HG02852 (cell line): ENCODE results near the gene NPPA.
"Not testable (repeated sequence)": the region's sequence is repeated elsewhere in the genome, so short reads cannot be mapped to it uniquely, and the experiment has no call there.

ENCODE experiments used
- ATAC-seq: cut with Tn5 transposase; IDR thresholded peaks from one replicate; pipeline ENCODE4 v1.9.1; 2021; ENCODE audit warnings: mild to moderate bottlenecking, moderate library complexity; ENCODE audit not compliant: unreplicated experiment

NPPA gene

DNA sequence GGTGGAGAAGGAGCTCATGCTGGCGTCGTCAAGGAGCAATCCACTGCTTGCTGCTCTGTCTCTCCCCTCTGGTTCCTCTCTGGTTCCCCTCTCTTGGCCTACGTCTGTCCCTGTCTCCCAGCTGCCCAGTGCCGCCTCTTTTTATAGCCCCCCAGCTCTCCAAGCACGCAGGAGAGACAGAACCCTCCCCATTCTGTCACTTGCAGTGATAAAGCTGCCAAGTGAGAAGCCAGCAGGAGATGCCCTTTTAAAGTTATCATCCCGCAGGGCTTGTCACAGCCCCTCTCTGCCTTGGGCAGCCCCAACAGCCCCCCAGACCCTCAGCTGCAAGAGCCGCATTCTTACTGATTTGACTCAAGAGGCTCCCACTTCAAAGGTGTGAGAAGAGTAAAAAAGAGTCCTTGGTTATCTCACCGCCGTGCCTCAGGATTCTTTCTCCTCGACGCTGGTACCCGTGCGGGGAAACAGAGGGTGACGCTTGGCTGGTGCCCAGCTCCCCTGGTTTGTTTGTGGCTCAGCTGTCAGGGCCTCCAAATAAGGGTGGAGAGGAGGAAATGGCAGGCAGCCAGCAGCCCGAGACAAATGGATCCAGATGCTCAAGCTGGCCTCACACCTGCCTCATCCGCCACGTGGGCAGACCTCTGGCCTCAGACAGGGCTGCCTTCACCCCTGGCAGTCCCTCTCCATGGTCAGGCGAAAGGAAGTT is at the start of gene NPPA:
Gene NPPA (minus strand): TSS at position 117 of the 706 bp plus-strand sequence. CDS start 99 bp downstream, at position 18.
- no peak for ATAC-seq

DNA sequence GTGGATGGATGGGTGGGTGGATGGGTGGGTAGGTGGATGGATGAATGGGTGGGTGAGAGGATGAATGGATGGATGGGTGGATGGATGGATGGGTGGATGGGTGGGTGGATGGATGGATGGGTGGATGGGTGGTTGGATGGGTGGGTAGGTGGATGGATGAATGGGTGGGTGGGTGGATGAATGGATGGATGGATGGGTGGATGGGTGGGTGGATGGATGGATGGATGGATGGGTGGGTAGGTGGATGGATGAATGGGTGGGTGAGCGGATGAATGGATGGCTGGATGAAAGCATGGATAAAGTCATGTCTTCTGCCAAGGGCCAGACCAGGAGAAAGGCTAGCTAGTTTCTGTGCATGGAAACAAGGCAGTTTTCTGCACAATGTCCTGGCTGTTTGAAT is 46.9 kb upstream of the NPPA start:
- ATAC-seq = not testable (repeated sequence)

DNA sequence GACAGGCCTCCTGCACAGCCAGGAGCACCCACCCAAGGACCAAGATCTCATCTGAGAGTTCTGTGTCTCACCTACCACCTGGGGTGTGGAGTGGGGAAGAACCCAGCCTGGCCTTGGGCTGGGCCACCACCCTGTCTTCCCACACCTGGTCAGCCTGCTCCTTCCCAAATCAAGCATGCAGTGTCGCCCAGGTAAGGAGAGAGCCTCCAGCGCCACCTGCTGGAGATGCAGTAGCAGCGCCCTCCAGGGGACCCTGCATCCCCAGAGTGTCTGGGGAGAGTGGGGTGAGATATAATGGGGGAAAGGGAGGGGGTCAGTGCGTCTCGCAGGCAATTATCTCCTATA is 46.3 kb upstream of the NPPA start:
- no peak for ATAC-seq

DNA sequence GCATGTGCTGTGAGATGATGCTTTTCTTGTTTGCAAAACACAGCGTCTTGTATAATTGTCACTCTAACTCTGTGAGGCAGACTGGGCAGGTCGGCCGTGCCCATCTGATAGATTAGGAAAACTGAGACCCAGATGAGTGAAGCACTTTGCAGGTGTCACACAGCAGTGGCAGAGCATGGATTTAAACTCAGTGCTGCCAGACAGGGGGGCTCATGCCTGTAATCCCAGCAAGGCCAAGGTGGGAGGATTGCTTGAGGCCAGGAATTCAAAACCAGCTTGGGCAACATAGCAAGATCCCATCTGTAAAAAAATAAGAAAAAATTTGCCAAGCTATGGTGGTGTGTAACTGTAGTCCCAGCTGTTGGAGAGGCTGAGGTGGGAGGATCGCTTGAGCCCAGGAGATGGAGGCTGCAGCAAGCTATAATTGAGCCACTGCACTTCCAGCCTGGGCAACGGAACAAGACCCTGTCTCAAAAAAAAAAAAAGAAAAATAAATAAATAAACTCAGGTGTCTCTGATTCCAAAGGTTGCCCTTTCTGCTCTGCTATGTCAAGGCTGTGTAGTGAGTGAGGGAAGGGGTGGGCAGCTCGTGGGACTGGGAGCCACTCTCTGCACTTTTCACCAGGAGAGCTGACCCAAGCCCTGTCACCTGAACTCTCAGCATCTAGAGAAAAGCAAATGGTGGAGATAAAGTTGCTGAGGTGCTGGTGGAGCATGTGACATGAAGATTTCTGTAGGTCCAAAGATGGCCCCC is 44.0 kb upstream of the NPPA start:
- no peak for ATAC-seq

DNA sequence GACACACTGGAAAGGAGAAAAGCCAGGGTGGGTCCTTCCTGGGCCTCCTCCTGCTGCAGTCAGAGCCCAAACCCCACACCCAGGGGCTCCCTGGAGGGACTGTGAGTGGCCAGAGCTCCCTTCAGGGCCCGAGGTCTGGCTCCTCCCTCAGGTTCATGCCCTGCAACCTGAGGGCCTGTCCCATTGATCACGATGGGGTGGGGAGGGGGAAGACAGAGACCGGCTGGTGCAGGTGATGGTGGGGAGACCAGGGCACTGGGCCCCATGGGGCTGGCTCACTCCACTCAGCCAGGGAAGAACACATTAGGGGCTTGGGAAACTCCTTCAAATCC is 41.3 kb upstream of the NPPA start:
- no peak for ATAC-seq

DNA sequence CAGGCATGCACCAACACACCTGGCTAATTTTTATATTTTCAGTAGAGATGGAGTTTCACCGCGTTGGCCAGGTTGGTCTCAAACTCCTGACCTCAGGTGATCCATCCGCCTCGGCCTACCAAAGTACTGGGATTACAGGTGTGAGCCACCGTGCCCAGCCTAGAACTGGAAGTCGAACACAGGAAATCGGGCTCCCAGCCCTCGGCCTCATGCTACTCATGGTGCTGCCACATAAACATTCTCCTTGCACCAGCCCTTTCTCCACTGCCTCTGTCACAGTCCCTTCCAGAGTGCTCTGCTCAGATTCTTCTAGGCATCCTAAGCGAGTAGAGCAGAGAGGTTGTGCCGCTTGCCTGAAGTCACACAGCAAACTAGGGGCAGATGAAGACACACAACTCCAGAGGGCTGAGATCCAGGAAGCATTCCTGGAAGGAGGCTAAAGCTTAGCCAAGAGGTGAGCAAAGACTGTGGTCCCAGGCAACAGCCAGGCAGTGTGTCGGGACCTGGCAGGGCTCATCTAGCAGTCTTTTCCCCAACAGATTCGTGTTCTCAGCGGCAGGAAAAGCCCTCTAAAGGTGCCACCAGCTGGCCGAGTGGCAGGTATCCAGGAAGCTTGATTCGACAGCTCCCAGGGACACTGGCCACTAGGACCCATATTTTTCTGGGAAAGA is 40.8 kb upstream of the NPPA start:
- no peak for ATAC-seq

DNA sequence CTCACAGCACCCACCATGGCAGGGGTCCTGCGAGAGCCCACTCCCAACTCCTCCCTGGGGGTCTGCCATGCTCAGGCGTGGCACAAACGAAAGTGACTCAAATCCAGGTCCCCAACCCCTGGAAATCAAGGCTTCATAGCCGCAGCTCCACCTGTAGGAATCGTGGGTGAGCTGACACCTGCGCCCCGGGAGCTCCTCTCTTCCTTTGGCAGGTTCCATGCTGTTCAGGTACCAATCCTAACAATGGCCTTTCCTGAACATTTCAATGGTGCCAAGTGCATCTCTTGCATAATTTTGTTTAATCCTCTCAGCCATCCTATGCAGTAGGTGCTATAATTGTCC is 40.1 kb upstream of the NPPA start:
- ATAC-seq = no peak

DNA sequence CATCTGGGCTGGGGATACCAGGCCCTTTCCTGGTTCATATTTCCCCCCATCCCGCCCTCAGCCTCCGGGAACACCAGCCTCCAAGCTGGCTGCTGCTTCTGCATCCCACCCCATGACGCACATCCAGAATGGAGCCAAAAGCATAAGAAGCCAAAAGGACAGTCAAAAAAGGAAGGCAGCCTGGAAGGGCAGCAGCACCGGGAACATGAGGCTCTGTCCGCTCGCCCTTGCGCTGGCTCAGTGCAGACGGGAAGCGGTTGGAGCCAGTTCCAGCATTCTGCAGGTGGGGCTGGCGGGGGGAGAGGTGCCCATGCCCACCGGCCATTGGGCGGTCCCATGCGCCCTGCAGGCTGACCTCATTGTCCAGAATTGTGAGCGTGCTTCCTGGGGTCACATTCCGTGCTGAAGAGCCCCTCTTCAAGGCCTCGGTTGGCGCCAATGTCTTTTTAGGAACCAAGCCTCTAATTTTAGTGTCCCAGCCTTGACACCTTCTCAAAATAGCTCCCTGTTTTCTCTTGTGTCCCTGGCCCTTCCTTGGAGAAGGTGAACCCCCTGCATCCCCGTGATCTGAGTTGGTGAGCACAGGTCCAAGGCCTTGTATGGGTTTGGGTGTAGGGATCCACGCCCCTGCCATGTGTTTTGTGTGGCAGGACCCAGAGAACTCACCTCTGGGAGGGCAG is 39.5 kb upstream of the NPPA start:
- no peak for ATAC-seq

DNA sequence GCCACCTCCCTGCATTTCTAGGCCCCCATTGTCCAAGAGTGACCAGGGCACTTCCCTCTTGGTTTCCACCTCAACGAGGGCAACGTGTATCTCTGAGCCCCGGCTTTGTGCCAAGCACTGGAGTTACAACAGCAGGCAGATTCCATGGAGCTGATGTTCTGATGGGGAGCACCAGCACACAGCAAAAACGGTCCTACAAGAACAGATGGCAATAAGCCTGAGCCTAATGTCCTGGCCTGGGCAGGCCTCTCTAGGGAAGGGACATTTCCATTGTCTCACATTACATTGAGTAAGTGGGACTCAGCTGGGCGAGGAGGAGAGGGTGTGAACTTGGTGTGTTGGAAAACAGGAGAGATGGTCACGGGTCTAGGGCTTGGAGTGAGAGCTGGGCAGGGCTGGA is 38.3 kb upstream of the NPPA start:
- no peak for ATAC-seq

DNA sequence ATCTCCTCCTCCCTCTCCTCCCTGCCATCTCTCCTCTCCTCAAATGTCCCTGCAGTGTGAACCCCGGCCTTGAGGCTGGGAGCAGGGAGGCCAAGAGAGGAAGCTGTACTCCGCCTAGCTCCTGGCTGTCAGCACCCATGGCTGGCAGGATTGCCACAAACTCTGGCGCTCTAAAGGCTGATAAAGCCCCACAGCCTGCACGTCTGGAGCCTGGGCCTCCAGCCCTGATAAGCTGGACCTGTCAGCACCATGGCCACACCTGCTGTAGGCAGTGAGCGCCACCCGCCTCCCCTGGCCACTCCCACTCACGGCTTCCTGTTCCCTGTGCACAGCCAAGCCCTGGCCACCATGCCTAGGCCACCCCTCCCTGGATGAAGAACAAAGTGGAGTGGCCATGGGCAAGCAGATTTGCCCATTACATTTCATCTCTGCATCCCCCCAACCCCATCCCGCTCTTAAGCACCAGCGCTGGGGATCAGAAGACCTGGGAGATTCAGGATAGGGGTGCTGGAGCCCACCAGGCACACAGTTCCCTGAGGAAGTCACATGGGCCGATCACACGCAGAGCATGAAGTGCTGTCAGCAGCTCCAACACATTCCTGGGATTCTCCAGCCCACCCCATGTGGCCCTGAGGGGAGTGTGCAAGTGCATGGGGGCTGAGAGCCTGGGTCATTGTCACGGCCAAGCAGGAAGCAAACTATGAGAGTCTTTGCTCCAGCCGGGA is 35.4 kb upstream of the NPPA start:
- ATAC-seq = no peak

DNA sequence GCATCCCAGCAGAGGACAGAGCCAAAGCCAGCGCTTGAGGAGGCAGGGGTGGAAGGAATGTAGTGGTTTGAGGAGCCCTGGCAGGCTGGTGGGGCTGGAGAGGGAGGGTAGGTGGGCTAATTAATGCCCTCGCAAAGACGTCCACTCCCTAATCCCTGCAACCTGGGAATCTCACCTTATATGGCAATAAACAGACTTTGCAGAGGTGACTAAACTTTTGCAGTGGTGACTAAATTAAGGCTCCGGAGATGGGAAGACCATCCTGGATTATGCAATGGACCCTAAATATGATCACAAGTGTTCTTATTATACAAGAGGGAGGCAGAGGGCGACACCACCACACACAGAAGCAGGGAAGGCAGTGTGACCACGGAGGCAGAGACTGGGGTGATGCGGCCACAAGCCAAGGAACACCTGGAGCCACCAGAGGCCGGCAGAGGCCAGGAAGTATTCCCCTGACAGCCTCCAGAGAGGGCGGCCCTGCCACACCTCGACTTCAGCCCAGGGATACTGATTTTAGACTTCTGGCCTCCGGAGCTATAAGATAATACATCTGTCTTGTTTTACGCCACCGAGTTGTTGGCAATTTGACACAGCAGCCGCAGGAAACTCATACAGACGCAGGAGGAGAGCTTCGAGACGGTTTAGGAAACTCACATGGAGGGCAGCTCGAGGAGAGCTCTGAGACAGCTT is 34.3 kb upstream of the NPPA start:
- ATAC-seq = no peak

DNA sequence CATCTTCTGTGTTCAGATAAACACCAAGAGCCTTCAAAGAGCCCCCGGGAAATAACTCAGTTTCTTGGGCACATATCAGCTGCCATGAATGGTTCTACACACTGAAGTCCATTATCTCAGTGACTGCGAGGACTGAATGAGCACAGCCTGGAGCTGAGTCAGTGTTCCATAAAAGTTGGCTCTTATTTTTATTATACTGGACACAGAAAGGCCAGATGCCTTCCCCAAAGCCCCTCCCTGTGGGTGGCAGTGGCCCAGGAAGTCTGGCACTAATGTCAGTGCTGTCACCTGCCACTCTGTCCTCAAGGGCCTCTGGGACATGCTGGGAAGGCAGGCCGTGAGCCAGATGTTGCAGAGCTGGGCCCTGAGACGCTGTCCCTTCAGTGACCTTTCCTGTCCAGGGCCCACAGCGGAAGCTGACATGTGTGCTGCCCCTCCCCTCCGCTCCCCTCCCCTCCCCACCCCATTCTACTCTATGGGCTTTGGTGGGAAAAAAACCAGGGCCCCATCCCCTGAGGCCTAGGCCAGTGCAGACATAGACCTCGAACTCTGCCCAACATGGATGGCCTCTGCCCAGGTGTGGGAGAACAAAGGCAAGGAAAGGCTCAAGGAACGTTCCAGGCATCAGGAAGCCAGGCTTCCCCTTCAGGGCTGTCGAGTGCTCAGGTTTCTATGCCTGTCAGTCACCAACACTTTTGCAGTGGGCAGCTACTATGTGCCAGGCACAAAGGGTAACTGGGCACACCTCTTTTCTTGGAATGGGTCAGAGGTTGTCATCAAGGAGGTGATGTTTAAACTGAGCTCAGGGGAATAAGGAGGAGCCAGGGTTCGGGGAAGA is 33.5 kb upstream of the NPPA start:
- no peak for ATAC-seq

DNA sequence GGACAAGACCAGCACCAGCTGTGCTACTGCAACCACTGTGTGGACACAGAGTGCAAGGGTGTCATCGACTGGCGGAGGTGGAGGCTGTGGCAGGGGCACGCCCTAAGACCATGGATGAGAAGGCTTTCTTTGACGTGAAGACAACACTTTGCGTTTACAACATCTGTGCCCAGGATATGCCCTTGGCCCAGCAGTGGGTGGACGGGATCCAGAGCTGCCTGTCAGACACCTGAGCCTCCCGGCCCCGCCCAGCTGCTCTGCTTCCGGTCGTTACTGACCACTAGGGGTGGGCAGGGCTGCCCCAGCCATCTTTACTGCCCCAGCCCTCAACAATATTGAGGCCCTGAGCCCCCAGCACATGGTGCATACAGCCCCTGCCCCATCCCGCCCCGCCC is 32.6 kb upstream of the NPPA start:
- ATAC-seq = no peak

DNA sequence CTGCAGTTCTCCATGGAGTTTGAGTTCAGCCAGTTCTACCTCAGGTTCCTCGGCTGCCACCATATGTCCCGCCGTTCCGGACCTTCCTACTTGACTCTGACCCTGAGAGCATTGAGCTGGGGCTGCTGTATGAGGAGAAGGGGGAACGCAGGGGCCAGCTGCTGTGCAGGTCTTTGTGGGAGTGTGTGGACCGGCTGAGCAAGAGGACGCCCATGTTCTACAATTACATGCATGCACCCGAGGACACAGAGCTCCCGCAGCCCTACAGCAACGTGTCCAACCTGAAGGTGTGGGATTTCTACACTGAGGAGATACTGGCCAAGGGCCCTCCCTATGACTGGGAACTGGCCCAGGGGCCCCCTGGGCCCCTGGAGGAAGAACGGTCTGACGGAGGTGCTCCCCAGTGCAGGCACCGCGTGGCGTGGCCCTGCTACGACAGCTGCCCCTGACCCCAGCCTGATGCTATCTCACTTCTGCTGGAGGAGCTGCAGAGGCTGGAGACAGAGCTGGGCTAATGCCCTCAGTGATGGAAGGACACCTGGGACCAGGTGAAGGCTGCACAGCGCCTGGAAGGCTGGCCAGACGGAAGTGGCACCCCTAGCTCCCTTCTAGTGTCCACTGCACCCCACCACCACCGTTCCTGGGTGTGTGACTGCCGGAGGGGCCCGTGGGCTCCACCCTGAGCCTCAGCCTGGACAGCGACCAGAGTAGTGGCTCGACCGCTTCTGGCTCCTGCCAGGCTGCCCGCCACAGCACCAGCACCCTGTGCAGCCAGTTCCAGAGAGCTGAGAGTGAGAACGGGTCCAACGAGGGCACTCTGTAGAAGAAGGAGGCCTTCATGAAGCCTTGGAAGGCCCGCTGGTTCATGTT is 32.0 kb upstream of the NPPA start:
- no peak for ATAC-seq

DNA sequence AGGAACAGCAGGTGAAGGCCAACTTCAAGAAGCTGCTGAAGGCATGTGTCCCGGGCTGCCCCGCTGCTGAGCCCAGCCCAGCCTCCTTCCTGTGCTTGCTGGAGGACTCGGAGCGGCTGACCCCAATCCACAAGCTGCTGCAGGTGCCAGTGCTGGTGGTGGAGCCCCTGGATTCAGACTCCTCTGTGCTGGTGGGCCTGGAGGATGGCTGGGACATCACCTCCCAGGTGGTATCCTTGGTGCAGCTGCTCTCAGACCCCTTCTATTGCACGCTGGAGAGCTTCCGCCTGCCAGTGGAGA is 31.3 kb upstream of the NPPA start:
- ATAC-seq = no peak

DNA sequence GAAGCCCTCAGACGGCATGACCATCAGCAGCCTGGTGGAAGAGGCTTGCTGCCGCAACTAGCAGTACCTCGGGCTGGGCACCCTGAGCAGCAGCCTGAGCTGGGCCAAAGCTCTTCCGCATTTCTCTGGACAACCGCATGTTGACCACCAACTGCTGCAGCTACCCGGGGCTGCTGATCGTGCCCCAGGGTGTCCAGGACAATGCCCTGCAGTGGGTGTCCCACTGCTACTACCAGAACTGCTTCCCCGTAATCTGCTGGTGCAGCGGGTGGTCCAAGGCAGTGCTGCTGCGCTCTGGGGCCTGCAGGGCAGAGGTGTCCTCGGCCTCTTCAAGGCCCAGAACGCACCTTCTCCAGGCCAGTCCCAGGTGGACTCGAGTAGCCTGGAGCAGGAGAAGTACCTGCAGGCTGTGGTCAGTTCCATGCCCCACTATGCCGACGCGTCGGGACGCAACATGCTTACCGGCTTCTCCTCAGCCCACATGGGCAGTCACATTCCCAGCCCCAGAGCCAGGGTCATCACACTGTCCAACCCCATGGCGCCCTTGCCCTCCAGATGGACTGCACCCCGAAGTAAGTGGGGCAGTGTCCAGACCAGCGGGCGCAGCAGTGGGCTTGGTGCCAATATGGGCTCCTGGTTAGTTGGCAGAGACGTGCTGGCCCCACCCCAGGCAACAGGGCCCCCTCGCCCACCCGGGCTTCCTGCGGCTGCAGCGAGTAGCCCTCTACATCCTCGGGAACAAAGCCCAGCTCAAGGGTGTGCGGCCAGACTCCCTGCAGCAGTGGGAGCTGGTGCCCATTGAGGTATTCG is 30.7 kb upstream of the NPPA start:
- ATAC-seq = no peak

DNA sequence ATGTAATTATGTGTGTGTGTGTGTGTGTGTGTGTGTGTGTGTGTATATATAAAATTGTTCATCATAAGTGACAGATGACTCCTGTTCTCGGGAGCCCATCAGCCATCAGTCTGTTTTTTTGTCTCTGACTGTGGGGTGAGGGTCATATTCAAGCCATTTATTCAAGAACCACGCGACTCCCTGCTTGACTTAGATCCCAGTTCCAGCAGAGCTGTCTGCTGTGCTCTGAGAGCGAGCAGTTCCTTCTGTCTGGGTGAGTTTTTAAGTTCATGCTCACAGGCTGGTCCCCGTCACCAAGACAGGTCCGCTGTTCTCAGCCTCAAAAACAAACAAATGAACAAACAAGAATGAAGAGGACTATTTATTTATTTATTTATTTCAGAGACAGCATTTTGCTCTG is 29.5 kb upstream of the NPPA start:
- no peak for ATAC-seq

DNA sequence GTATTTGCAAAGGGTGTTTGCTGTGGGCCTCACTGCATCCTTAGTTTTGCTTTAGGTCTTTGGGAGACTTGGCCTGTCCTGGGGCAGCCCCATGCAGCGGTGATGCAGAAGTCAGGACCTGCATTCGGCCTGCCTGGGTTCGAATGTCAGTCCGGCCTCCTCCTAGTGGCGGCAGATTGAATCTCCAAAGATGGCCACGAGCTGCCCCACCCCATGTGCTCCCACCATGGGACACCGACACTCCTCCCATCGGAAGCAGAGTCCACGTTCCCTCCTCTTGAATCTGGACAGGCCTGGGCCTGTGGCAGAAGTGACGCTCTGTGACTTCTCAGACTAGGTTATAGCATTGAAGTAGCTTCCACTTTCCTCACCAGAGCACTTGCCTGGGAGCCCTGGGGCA is 27.5 kb upstream of the NPPA start:
- no peak for ATAC-seq
